ENCODE data around the gene MCCD1. TPM values are rescaled to one million over a fixed set of nuclear protein-coding genes. Genes with fewer than 3 reads are reported as not detected.
A peak's percentile ranks its signal among the peaks of the same experiment; 100 is the strongest.

MCCD1 gene
- total and polyA plus RNA-seq, 2 of the 13 experiments (the other 11 are each of a cell fraction or from before 2014, with no cell fraction given), result 0.15 TPM; not detected in 1

DNA sequence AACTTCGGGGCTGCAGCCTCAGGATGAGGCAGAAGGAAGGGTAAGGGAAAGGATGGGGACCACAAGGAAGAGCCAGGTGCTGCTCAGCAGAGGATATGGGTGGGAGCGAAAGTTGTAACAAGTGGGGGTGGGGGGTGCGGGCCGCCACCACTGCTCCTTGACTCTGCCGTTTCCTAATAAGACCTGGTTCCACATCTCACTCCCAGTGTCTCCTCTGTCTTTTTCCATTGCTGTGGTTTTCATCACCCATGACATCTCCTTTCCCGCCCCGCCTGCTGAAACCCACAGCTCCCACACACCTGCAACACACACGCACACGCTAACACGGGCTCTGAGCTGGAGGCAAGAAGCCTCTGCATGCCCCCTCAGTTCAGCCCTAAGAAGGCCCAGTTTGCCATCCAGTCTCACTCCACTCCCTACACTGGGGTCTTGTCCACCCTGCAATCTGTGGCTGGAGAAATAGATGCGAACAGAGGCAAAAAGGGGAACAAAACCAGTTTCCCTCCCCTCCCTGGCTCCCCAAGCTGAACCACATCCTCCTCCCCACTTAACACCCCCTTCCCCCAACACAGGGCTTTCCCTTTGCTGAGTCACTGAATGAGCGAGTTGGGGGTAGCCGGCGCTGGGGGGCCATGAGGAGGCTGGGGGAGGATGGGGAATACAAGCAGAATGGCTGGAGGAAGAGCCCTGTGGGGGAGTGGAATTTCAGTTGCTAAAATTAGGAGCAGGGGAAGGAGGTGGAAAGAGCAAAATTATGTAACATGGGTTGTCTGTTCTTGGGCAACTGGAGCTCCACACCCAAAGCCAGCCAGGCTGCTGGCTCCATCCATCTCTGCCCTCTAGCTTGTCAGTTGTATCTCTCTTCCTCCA lies 30.1 kb downstream of the MCCD1 start:
- H3K4me1 ChIP-seq (ENCODE audit: insufficient read depth, low read length), result no peaks in the 10 kb centered on the region
- H3K4me2 ChIP-seq (ENCODE audit: low read depth, low read length), result no peak overlapping the region
- FAIRE-seq, result no peak
- 96% methylated on average over 14 of the region's 14 CpGs for WGBS (ENCODE audit: low lambda C conversion rate)
- no peaks in the 10 kb centered on the region for H3K9me3 ChIP-seq (ENCODE audit: low read length)
- ChIA-PET POLR2A (no interaction called here), CTCF (ENCODE audit: low intra/inter-chr PET ratio, low total read pairs) (no interaction called here)
- in situ Hi-C loops (cut with HindIII; ENCODE audit: extremely low pct_ligation_motif_present, low pct_unique_long_range_greater_than_20kb) (no loop called here), intact Hi-C loops (cut with micrococcal nuclease; ENCODE audit: unreplicated experiment) (no loop called here)
- H3K9ac ChIP-seq (ENCODE audit: insufficient read depth, low read depth, low read length), result no peak overlapping the region
- no peaks in the 10 kb centered on the region for H3K79me2 ChIP-seq (ENCODE audit: insufficient read depth, low read length)
- no TSS peak for BruUV-seq (replicated peaks)
- no peaks in the 10 kb centered on the region for H3K27me3 ChIP-seq (ENCODE audit: control insufficient read depth in 1 of 2, insufficient read depth in 2 of 2, low read length in 2 of 2)
- no peak for ATAC-seq
- no peak overlapping the region for H2AFZ ChIP-seq (ENCODE audit: low read length)
- H4K20me1 ChIP-seq (ENCODE audit: insufficient read depth, low read length), result no peaks in the 10 kb centered on the region
- DNase-seq (ENCODE audit: low spot score), result no peak
- no peak overlapping the region for H3K4me3 ChIP-seq (replicated peaks in 1 of 3; ENCODE audit: insufficient read depth in 1 of 3, low read depth in 2 of 3, low read length in 3 of 3)
- H3K36me3 ChIP-seq (replicated peaks in 1 of 2; ENCODE audit: control insufficient read depth in 1 of 2, insufficient read depth in 2 of 2, low read length in 2 of 2), result peaks cover 21 to 42% of the 10 kb centered on the region in 2 experiments; a peak in 4 of 5 replicates
- TF ChIP-seq SMARCE1 (IDR thresholded peaks at IDR 0.05; ENCODE audit: borderline replicate concordance) (no peak), AGO2 (optimal IDR thresholded peaks at IDR 0.05; ENCODE audit: low read depth, low read length) (peak; percentile 4), ZSCAN30 (CRISPR knock-in tag; IDR thresholded peaks at IDR 0.05) (no peak)
- H3K27ac ChIP-seq (ENCODE audit: extremely low read length, insufficient read depth, low read length), result no peak overlapping the region

DNA sequence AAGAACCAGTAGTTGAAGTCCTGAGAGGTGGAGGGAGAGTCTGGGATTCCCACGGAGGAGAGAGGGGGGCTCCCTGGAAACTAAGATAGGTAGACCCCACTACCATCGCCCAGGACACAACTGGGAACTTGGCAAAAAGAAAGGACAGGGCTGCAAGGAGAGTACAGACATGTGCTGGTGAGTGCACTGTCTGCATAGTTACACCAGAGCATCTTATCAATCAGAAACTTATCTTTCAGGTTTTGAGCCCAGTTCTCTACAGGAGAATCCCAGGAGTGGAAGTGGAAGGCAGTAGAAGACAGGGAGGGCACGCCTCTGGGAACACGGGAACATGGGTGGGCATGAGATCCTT lies 30.8 kb downstream of the MCCD1 start:
- no peaks in the 10 kb centered on the region for H3K4me1 ChIP-seq (ENCODE audit: insufficient read depth, low read length)
- H2AFZ ChIP-seq (ENCODE audit: low read length), result no peak overlapping the region
- H3K79me2 ChIP-seq (ENCODE audit: insufficient read depth, low read length), result no peaks in the 10 kb centered on the region
- no peak overlapping the region for H3K4me3 ChIP-seq (replicated peaks in 1 of 3; ENCODE audit: insufficient read depth in 1 of 3, low read depth in 2 of 3, low read length in 3 of 3)
- no peaks in the 10 kb centered on the region for H3K9me3 ChIP-seq (ENCODE audit: low read length)
- BruUV-seq (replicated peaks), result no TSS peak
- H3K9ac ChIP-seq (ENCODE audit: insufficient read depth, low read depth, low read length), result no peak overlapping the region
- in situ Hi-C loops (cut with HindIII; ENCODE audit: extremely low pct_ligation_motif_present, low pct_unique_long_range_greater_than_20kb) (no loop called here), intact Hi-C loops (cut with micrococcal nuclease; ENCODE audit: unreplicated experiment) (no loop called here)
- H3K27me3 ChIP-seq (ENCODE audit: control insufficient read depth in 1 of 2, insufficient read depth in 2 of 2, low read length in 2 of 2), result no peaks in the 10 kb centered on the region
- no peak overlapping the region for H3K27ac ChIP-seq (ENCODE audit: extremely low read length, insufficient read depth, low read length)
- ChIA-PET CTCF (ENCODE audit: low intra/inter-chr PET ratio, low total read pairs) (no interaction called here), POLR2A (no interaction called here)
- H3K36me3 ChIP-seq (replicated peaks in 1 of 2; ENCODE audit: control insufficient read depth in 1 of 2, insufficient read depth in 2 of 2, low read length in 2 of 2), result peaks cover 21 to 38% of the 10 kb centered on the region in 2 experiments; a peak in 4 of 5 replicates
- H4K20me1 ChIP-seq (ENCODE audit: insufficient read depth, low read length), result no peaks in the 10 kb centered on the region
- H3K4me2 ChIP-seq (ENCODE audit: low read depth, low read length), result no peak overlapping the region
- DNase-seq (ENCODE audit: low spot score), result no peak
- ATAC-seq, result no peak
- FAIRE-seq, result no peak
- 85% methylated on average over 4 of the region's 4 CpGs for WGBS (ENCODE audit: low lambda C conversion rate)
- TF ChIP-seq ZSCAN12 (CRISPR knock-in tag; IDR thresholded peaks at IDR 0.05), result no peak
- TF ChIP-seq ZBTB38 (CRISPR knock-in tag; IDR thresholded peaks at IDR 0.05), result no peak
- TF ChIP-seq SSRP1 (CRISPR knock-in tag; IDR thresholded peaks at IDR 0.05), result no peak
- no peak for TF ChIP-seq RXRB (CRISPR knock-in tag; IDR thresholded peaks at IDR 0.05; ENCODE audit: borderline replicate concordance)
- TF ChIP-seq NKX3-1 (CRISPR knock-in tag; IDR thresholded peaks at IDR 0.05), result no peak
- TF ChIP-seq, protein P1, sequence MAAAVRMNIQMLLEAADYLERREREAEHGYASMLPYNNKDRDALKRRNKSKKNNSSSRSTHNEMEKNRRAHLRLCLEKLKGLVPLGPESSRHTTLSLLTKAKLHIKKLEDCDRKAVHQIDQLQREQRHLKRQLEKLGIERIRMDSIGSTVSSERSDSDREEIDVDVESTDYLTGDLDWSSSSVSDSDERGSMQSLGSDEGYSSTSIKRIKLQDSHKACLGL (CRISPR knock-in tag; IDR thresholded peaks at IDR 0.05), result no peak
- TF ChIP-seq KAT2B (IDR thresholded peaks at IDR 0.05; ENCODE audit: borderline replicate concordance, low read depth, low read length), result no peak
- TF ChIP-seq HNRNPH1 (optimal IDR thresholded peaks at IDR 0.05; ENCODE audit: low read depth, low read length), result no peak
- no peak for TF ChIP-seq ZNF367 (CRISPR knock-in tag; IDR thresholded peaks at IDR 0.05; ENCODE audit: borderline replicate concordance)
- TF ChIP-seq, protein P2, sequence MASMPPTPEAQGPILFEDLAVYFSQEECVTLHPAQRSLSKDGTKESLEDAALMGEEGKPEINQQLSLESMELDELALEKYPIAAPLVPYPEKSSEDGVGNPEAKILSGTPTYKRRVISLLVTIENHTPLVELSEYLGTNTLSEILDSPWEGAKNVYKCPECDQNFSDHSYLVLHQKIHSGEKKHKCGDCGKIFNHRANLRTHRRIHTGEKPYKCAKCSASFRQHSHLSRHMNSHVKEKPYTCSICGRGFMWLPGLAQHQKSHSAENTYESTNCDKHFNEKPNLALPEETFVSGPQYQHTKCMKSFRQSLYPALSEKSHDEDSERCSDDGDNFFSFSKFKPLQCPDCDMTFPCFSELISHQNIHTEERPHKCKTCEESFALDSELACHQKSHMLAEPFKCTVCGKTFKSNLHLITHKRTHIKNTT (CRISPR knock-in tag; IDR thresholded peaks at IDR 0.05), result no peak
- no peak for TF ChIP-seq PPARG (CRISPR knock-in tag; conservative IDR thresholded peaks at IDR 0.05)
- TF ChIP-seq, protein P3, sequence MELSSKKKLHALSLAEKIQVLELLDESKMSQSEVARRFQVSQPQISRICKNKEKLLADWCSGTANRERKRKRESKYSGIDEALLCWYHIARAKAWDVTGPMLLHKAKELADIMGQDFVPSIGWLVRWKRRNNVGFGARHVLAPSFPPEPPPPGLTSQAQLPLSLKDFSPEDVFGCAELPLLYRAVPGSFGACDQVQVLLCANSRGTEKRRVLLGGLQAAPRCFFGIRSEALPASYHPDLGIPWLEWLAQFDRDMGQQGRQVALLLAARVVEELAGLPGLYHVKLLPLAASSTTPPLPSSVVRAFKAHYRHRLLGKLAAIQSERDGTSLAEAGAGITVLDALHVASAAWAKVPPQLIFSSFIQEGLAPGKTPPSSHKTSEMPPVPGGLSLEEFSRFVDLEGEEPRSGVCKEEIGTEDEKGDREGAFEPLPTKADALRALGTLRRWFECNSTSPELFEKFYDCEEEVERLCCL (CRISPR knock-in tag; IDR thresholded peaks at IDR 0.05; ENCODE audit: borderline replicate concordance), result no peak
- no peak for TF ChIP-seq NFIB (CRISPR knock-in tag; IDR thresholded peaks at IDR 0.05; ENCODE audit: borderline replicate concordance)
- TF ChIP-seq ZNF564 (CRISPR knock-in tag; IDR thresholded peaks at IDR 0.05), result no peak

Data from HepG2 (cell line).